ENCODE measurements around the gene LTF.
"Not testable (repeated sequence)": the region's sequence is repeated elsewhere in the genome, so short reads cannot be mapped to it uniquely, and the experiment has no call there.

The LTF gene

DNA sequence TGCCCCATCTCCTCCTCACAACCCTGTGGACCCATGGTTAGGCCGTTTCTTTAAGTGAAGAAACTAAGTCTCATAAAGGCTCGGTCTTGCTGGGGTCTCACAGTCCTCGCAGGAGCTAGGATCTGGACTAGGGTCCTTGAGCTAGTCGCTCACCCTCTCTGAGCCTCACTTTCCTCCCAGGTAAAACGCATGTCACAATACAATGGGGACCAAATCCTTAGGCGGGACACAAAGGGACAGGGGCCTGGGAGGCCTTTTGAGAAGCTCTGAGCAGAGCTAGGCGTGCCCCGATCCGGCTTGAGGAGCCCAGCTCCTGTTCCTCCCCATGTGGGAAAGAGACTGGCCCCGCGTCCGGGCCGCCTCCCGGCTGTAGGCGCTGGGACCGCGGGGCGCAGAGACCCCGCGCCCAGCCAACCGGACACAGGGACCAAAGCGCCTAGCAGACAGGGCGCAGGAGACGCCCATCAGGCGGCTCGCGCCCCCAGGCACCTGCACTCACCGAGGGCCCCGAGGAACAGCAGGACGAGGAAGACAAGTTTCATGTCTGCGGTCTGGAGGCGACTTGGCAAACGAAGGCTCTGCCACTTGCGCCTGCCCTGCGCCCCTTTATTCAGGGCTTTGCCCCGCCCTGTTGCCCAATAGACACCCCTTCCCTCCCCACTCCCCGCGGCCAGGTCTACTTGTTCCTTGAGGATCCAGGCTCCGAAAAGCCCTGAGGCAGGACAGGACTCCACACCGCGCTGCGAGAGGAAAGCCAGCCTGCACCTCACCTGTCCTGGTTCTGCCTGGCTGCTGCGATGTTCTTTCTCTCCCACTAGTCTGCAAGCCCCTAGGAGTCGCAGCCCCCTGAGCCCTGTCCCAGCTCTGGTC is at the start of gene LTF:
Gene LTF, minus strand, starts transcription at position 580 of the 870 bp plus-strand sequence. Its CDS starts 38 bp downstream, at position 542.
- DNase-seq, result no peak

DNA sequence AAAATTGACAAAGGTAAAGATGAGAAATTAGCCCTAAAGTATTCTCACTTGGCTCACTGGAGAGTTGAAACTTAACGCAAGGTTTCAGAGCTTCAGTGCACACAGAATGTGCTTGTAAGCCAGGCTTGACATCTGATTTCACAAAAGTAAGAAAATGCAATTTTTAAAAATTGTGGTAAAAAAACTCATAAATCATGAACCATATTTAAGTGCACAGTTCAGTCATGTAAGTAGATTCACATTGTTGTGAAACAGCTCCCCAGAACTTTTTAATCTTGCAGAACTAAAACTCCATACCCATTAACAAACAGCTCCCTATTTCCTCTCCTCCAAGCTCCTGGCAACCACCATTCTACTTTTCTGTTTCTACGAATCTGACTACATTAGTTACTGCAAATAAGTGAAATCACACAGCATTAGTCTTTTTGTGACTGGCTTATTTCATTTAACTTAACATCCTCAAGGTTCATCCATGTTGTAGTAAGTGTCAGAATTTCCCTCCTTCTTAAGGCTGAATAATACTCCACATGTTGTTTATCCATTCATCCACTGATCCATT is 47.6 kb upstream of the LTF start:
- no peak for DNase-seq

DNA sequence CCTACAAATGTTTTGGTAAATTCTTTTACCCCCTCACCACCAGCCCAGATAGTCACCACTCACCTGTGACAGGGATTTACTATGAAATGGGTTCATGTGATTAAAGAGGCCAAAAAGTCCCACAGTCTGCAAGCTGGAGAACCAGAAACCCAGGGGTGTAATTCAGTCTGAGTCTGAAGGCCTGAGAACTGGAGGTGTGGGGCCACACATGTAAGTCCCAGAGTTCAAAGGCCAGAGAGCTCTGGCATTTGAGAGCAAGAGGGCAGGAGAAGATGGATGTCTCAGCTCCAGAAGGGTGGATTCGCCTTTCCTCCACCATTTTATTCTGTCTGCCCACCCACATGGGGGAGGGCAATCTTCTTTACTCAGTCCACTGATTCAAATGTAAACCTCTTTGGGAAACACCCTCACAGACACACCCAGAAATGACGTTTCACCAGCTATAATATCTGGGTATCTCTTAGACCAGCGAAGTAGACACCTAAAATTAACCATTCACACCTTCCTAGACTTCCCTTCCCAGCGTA is 45.0 kb upstream of the LTF start:
- no peak for DNase-seq

DNA sequence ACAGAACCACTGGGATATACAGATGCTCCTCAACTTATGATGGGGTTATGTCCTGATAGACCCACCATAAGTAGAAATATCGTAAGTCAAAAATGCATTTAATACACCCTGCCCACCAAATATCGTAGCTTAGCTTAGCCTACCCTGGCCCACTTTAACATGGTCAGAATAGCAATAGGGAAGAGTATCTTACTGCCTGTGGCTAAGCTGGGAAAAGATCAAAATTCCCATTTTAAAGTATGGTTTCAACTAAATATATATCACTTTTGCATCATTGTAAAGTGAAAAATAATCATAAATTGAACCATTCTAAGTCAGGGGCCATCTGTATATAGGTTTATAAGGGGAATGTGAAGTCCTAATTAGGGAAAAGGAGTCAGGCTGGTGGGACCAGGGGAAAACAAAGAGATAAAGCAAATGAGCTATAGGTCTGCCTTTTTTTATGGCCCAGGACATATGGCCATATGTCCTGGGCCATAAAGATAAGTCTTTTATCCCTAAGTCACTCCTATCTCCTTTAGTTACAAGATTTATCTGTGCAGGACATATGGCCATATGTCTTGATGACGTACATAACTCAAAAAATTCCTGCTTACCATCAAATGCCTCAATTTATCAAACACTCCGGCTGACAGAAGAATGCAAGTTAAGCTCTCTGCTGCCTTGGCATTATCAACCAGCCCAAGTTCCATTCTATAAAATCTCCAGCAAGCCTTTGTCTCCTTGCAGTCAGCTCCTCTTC is 44.3 kb upstream of the LTF start:
- DNase-seq, result no peak

DNA sequence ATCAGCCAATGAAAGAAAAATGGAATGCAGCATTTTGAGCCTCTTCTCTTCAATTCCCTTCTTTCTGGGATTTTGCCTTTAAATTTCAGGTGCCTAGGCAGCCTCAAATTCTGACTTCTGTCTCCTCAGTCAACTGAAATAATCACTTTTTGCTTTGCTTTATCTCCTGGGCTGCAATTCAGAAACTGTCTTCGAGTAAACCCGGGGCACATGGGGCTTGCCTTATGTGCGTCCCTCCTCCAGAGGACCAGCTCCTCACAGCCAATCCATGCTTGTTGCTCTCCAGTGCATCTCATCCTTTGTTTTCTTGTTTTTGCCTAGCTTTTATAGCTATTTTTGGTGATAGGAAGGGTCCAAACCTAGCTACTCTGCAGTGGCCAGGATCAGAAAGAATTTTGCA is 41.8 kb upstream of the LTF start:
- DNase-seq, result no peak

DNA sequence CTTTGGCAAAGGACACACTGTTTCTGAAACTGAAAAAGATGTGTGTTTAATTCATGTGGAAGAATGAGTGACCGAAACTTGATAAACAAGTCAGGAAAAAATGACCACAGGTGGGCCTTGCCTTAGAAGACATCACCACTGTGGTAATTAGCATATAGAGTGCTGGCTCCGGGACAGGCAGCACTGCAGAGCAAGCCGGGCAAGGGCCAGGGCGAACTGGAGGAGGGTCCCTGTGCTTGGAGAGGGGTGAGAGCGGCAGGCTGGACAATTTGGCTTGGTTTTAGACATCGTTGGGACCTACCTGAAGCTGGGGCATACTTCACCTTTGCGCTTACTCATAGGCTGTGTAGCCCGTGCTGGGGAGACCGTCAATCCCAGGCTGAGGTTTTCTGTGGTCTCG is 41.2 kb upstream of the LTF start:
- DNase-seq, result no peak

DNA sequence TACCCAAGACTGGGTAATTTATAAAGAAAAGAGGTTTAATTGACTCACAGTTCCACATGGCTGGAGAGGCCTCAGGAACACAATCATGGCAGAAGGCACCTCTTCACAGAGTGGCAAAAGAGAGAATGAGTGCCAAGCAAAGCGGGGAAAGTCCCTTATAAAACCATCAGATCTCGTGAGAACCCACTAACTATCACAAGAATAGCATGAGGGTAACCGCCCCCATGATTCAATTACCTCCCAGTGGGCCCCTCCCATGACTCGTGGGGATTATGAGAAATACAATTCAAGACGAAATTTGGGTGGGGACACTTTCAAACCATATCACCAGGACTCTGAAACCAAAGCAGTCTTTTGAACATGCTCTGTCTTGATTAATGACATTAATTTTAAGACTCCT is 40.1 kb upstream of the LTF start:
- DNase-seq, result no peak

DNA sequence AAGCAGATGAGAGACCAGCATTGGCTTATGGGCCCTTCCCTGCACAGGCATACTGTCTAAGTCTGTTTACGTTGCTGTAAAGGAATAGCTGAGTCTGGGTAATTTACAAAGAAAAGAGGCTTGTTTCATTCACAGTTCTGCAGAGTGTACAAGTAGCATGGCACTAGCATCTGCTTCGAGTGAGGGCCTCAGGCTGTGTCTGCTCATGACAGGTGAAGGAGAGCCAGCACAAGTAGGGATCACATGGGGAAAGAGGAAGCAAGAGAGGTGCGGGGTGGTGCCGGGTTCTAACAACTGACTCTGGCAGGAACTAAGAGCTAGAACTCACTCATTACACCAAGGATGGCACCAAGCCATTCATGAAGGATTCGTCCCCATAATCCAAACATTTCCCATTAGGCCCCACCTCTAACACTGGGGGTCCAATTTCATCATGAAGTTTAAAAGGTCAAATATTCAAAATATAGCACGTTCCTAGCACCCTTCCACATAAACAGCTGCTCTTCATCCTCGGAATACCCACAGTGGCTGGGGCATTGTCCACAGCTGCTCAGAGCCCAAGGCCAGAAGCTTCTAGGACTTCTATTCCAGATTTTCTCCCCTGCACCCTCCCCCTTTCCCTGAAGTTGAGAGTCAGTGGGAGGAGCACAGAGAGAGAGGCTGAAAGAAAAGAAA is 38.6 kb upstream of the LTF start:
- DNase-seq, result no peak

DNA sequence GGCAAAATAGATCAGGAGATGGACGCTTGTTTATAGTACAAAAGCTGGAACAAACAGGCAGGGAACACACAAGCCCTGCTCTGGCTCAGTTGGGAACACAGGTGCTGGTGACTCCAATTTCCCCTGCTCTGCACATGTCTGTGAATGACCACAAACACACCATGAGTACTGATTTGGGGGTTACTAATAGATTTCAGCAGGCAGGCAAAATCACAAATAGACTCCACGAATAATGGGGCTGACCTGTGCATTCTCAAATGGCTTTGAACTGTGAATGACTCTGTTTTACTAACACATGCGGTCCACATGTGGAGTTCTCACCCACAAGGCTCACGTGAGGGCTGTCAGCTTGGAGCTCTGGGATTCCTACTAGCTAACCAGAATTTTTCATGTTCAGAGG is 37.0 kb upstream of the LTF start:
- no peak for DNase-seq

DNA sequence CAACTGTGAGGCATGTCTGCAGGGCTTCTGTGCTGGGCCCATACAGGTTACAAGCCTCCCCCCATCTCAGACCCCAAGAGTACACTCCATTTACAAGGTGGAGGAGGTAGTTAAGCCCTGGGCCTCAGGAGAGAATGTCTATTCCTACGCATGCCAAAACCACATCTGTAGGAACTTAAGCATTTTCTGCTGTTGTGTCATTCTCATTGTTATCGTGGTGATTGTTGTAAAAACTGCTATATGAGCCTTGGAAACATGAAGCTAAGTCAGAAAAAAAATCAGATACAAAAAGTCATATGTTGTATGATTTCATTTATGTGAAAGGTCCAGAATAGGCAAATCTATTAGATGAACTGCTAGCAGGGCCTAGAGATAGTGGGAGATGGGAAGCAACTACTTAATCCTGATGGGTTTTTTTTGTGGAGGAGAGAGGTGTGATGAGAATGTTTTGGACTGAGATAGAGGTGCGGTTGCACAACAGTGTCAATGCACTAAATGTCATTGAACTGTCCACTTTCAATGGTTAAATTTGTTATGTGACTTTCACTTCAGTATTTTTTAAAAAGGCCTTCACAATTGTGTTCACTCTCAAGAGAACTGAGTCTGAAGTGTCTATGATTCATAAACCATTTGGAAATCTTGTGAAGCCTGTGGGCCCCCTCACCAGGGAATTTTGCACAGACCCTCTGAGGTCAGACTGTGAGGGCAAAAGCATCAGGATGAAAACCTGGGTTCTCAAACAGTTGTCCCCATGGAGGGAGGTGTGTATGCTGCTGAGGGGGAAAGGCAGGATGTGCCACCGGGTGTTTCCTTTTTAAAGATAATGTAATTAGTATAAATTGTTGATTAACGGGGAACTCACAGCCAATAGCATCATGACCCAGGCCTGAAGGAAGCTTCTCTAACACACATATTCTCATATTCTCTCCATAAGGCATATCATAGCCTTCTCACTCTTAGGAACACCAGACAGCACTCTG is 36.2 kb upstream of the LTF start:
- no peak for DNase-seq

DNA sequence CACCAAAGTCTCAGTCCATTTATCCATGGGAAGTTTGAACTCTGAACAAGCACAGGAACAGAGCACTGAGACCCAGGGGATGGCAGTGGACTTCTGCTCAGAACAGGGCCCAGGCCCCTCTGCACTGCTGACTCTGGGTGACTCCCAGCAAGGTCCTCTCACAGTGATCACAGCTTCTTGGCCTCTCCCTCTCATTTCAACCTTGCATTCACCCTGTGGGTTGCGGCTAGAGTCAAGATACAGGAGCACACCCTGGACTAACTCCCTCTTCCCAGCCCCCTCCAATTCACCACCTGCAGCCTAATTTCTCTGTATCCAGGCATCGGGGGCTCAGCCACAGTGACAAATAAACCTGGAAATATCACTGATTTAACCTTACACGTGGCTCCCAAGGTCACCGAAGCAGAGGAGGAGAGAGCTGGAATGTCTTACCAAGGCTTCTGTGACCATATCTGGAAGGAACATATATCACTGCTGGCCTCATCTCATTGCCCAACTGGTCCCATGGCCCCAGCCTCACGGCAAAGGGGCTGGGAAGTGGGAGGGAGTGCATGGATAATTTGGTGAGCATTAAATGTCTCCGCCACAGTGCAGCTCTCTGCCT is 34.3 kb upstream of the LTF start:
- no peak for DNase-seq

DNA sequence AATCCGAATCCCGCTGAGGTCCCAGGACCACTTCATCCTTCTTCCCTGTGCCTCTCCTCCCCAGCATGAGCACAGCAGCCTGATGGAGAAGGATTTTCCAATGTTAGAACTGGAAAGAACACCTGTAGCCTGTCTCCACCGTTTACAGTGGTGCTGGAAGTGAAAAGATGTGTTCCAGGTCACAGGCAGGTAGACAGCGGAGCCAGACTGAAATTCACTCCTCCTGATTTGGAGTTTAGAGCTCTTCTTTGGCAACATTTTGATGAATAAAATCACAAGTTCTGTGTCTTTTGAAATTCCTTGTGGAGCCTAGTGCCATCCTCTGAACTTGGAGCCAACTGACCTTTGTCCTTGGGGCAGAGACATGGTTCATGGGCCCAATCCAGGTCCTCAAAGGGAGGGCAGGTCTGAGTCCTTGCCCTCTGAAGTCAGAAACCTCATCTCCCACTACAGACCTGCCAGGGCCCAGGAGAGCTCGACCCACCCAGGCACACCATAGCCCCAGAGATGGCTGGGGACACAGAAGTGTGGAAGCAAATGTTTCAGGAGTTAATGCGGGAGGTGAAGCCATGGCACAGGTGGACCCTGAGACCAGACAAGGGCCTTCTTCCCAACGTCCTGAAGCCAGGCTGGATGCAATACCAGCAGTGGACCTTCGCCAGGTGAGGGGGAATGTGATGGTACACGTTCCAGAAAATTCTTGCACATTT is 33.0 kb upstream of the LTF start, which contains the start of gene RTP3:
Gene RTP3, plus strand, starts transcription at position 421 of the 710 bp plus-strand sequence. Its CDS starts 87 bp downstream, at position 508.
- DNase-seq, result no peak

DNA sequence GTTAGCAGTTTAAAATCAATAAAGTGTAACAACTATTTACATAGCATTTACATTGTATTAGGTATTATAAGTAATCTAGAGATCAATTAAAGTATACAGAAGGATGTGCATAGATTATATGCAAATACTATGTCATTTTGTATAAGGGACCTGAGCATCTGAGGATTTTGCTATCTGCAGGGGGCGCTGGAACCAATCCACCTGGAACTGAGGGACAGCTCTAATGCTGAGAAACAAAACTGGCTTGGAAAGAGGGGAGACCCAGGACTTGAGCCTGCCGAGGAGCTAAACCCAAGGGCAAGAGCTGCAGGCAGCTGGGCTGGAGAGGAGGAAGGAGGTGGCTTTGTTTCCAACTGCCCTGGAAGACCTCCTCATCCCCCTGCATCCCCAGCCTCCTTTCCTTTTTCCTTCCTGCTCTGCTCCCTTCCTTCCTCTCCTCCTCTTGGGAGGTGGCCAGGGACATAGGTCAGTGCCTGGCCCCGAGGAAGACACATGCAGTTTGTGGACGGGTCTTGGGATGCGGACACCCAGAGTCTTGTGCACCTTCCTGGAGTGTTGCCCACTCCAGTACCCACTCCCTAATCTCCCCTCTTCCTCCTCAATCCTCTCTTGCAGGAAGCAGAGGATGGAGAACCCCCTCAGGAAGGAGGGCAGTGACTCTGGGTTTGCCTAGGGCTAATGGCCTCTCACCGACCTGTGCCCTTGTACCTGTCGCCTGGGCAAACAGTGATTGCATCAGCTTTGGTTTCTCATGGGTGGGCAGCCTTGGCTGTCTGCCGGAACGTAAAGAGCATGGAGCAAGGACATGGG is 32.2 kb upstream of the LTF start:
- peak in 5 of 6 experiments; percentile 8 to 33 (median 14) for DNase-seq

DNA sequence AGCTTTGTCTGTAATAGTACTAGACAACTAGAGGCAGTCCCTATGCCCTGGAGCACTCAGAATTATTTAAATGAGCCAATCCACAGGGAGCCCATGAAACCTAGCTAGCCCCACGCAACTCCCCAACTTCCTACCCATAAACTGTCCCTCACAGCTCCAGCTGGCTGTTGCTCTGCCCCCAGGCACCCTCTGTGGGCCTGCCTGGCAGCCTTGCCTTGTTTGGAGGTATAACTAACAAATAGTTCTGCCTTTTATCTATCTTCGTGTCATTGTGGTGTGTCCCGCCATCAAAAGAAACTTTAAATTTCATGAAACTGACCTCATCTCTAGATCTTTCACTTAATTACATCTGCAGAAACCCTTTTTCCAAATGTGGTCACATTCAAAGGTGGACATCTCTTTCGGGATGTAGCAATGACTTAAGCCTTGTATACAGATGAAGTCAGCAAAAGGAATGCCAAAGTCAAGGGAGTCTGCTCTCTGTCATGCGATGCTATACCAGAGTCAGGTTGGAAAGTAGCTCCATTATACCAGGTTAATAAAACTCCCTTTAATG is 31.3 kb upstream of the LTF start:
- no peak for DNase-seq

DNA sequence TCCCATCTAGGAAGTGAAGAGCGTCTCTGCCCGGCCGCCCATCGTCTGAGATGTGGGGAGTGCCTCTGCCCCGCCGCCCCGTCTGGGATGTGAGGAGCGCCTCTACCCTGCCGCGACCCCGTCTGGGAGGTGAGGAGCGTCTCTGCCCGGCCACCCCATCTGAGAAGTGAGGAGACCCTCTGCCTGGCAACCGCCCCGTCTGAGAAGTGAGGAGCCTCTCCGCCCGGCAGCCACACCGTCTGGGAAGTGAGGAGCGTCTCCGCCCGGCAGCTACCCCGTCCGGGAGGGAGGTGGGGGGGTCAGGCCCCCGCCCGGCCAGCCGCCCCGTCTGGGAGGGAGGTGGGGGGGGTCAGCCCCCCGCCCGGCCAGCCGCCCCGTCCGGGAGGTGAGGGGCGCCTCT is 29.8 kb upstream of the LTF start:
- DNase-seq, result not testable (repeated sequence)

DNA sequence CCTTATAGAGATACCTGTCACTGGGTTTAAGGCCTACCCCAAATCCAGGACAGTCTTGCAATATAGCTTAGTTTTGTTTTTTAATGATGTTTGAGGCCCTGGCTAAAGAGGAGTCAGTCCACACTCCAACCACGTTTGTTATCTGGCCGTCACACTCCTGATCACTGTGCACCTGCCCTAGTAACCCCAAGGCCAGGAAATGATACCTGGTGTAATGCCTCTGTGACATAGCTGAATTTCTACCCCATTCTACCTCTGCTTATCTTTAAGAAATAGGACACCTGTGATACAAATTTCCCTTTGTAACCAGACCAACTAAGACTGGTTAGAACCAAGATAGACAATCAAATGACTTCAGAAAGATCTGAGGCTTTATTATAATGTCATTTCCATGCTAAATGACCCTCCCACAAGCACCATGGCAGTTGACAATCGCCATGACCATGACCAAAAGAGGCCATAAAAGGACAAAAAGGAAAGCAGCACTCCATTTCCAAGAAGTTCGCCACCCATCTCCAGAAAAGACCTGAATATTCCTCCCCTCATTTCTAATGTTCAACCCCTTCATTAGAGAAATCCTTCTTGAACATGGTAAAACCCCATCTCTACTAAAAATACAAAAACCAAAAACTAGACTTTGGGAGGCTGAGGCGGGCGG is 28.3 kb upstream of the LTF start:
- no peak for DNase-seq

DNA sequence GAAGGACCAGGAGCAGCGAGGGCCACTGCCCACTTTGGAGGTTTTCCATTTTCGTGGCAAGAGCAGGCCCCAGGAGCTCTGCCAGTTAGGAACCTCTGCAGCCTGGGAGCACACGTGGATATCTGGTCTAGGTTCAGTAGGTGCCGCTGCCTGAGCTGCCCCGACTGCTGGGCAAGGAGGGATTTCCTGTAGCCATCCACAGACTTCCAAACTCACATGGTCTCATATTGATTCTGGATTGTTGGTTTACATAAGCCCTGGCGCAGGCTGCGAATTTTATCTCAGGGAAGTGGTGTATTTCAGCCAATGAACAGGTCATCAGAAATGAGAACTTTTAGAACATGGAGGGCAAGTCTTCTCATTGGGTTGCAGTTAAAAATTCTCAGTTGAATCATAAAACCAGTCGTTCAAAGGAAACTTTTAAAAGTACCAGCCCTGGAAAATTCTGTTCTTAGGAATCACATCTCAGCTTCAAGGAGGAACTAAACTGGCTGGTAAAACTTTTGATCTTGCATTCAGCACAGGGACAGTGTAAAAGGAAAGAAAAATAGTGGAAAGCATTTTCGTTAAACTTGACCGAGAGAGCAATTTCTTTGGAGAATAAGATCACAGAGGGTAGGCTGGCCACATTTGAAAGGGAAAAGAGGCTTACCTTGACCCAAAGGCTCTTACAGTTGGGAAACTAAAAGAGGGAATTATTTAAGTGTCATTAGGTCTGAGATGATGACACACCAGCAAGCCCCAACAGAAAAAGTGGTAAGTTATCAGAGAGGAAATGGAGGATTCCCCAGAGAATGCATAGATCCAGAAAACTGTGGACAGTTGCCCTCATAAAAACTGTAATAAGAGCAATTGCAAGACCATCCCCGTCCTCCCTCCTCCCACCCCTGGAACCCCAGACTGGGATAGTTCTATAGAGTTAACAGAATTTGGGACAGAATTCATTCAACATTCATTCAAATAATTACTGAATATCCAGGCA is 26.7 kb upstream of the LTF start:
- no peak for DNase-seq
